ENCODE data around the gene PARD3. TPM values are rescaled to one million over a fixed set of nuclear protein-coding genes. Genes with fewer than 3 reads are reported as not detected.

The PARD3 gene
- total RNA-seq, 4 donors from 2014 or later, result 39.2 to 124 (median 48.0) TPM

- Histone ChIP-seq H3K27ac (no peak overlapping the region), H3K36me3 (no peaks in the 10 kb centered on the region), H3K27me3 (no peaks in the 10 kb centered on the region), H3K4me1 (no peaks in the 10 kb centered on the region), H3K9me3 (no peaks in the 10 kb centered on the region), H3K4me3 (no peak overlapping the region)
- TF ChIP-seq POLR2A (IDR thresholded peaks at IDR 0.05), result no peak
- TF ChIP-seq CTCF (IDR thresholded peaks at IDR 0.05), result no peak
- no peak for DNase-seq
These were observed 42.9 kb upstream of the PARD3 start for GRCh38 chr10:34858003-34858402.

- H3K4me1 ChIP-seq, result no peaks in the 10 kb centered on the region
- H3K27me3 ChIP-seq, result no peaks in the 10 kb centered on the region
- H3K4me3 ChIP-seq, result no peak overlapping the region
- no peaks in the 10 kb centered on the region for H3K9me3 ChIP-seq
- TF ChIP-seq CTCF (IDR thresholded peaks at IDR 0.05), result no peak
- H3K27ac ChIP-seq, result no peak overlapping the region
- no peaks in the 10 kb centered on the region for H3K36me3 ChIP-seq
- no peak for DNase-seq
These were observed 39.1 kb upstream of the PARD3 start for GRCh38 chr10:34854147-34854601.

GRCh38 chr10:34853357-34853756 is 38.3 kb upstream of the PARD3 start:
- Histone ChIP-seq H3K4me3 (no peak overlapping the region), H3K4me1 (no peaks in the 10 kb centered on the region), H3K27me3 (no peaks in the 10 kb centered on the region), H3K9me3 (no peaks in the 10 kb centered on the region), H3K27ac (no peak overlapping the region), H3K36me3 (no peaks in the 10 kb centered on the region)
- no peak for DNase-seq
- no peak for TF ChIP-seq CTCF (IDR thresholded peaks at IDR 0.05)
- TF ChIP-seq POLR2A (IDR thresholded peaks at IDR 0.05), result no peak

GRCh38 chr10:34850558-34850957 is 35.5 kb upstream of the PARD3 start:
- Histone ChIP-seq H3K4me3 (no peak overlapping the region), H3K27me3 (no peaks in the 10 kb centered on the region), H3K9me3 (no peaks in the 10 kb centered on the region), H3K36me3 (no peaks in the 10 kb centered on the region), H3K4me1 (no peaks in the 10 kb centered on the region), H3K27ac (no peak overlapping the region)
- no peak for DNase-seq
- TF ChIP-seq POLR2A (IDR thresholded peaks at IDR 0.05) (no peak), CTCF (IDR thresholded peaks at IDR 0.05) (no peak)

GRCh38 chr10:34850036-34850435 is 34.9 kb upstream of the PARD3 start:
- H3K36me3 ChIP-seq, result no peaks in the 10 kb centered on the region
- H3K9me3 ChIP-seq, result no peaks in the 10 kb centered on the region
- TF ChIP-seq POLR2A (IDR thresholded peaks at IDR 0.05) (no peak), CTCF (IDR thresholded peaks at IDR 0.05) (no peak)

GRCh38 chr10:34845070-34845469 is 30.0 kb upstream of the PARD3 start:
- DNase-seq, result no peak
- Histone ChIP-seq H3K4me3 (no peak overlapping the region), H3K4me1 (no peaks in the 10 kb centered on the region), H3K27me3 (no peaks in the 10 kb centered on the region), H3K9me3 (no peaks in the 10 kb centered on the region), H3K36me3 (no peaks in the 10 kb centered on the region), H3K27ac (no peak overlapping the region)
- no peak for TF ChIP-seq CTCF (IDR thresholded peaks at IDR 0.05)
- no peak for TF ChIP-seq POLR2A (IDR thresholded peaks at IDR 0.05)

More at GRCh38 chr10:34850036-34850435, 34.9 kb upstream of the PARD3 start:
- no peak overlapping the region for H3K27ac ChIP-seq
- DNase-seq, result no peak
- H3K4me3 ChIP-seq, result no peak overlapping the region
- no peaks in the 10 kb centered on the region for H3K27me3 ChIP-seq
- H3K4me1 ChIP-seq, result no peaks in the 10 kb centered on the region

All from Peyer's patch (tissue), 4 donors.